Daoy (cell line): ENCODE results near the gene DHX58. TPM values are rescaled to one million over a fixed set of nuclear protein-coding genes. Genes with fewer than 3 reads are reported as not detected.
"Not testable (repeated sequence)": the region's sequence is repeated elsewhere in the genome, so short reads cannot be mapped to it uniquely, and the experiment has no call there.

ENCODE experiments used
- DNase-seq: peaks from one replicate; pipeline ENCODE4 v3.0.0-alpha.2; 2015; ENCODE audit warnings: low read depth
- total RNA-seq: library from RNA; depleted of rRNA; stranded (reverse); fragments of >200 nt; shearing (Covaris generic); gene quantifications from 2 replicates; pipeline ENCODE4 v1.2.3, GENCODE V29; 2014; rRNA removed

The DHX58 gene
- total RNA-seq: 1.3 and 3.1 TPM in 2 replicates

- peak; percentile 82 for DNase-seq
Measured at GRCh38 chr17:42112552-42113176, at the start of gene DHX58. Gene DHX58, minus strand, starts transcription at chr17:42112714. Its CDS starts 822 bp downstream, at chr17:42111892.

GRCh38 chr17:42160531-42160910 lies 48.0 kb upstream of the DHX58 start:
- DNase-seq: no peak

GRCh38 chr17:42159796-42160530 lies 47.4 kb upstream of the DHX58 start:
- no peak for DNase-seq

- no peak for DNase-seq
Measured at GRCh38 chr17:42155614-42156045, 43.1 kb upstream of the DHX58 start.

GRCh38 chr17:42153919-42154742 lies 41.6 kb upstream of the DHX58 start:
- DNase-seq: no peak

GRCh38 chr17:42146911-42147607 lies 34.5 kb upstream of the DHX58 start:
- no peak for DNase-seq

GRCh38 chr17:42143138-42143537 lies 30.6 kb upstream of the DHX58 start:
- not testable (repeated sequence) for DNase-seq

GRCh38 chr17:42142371-42142896 lies 29.9 kb upstream of the DHX58 start:
- peak; percentile 27 for DNase-seq

- no peak for DNase-seq
Measured at GRCh38 chr17:42141382-42141781, 28.9 kb upstream of the DHX58 start.

- not testable (repeated sequence) for DNase-seq
Measured at GRCh38 chr17:42140690-42141089, 28.2 kb upstream of the DHX58 start.

- no peak for DNase-seq
Measured at GRCh38 chr17:42138749-42139492, 26.4 kb upstream of the DHX58 start.

GRCh38 chr17:42136654-42137051 lies 24.1 kb upstream of the DHX58 start:
- no peak for DNase-seq

GRCh38 chr17:42135664-42136653 lies 23.4 kb upstream of the DHX58 start:
- DNase-seq: peak; percentile 77

GRCh38 chr17:42135151-42135550 lies 22.6 kb upstream of the DHX58 start:
- DNase-seq: no peak

GRCh38 chr17:42133461-42134041 lies 21.0 kb upstream of the DHX58 start:
- DNase-seq: peak; percentile 25

GRCh38 chr17:42132941-42133340 lies 20.4 kb upstream of the DHX58 start:
- peak; percentile 86 for DNase-seq

GRCh38 chr17:42131981-42132432 lies 19.5 kb upstream of the DHX58 start:
- no peak for DNase-seq

GRCh38 chr17:42131232-42131631 lies 18.7 kb upstream of the DHX58 start:
- DNase-seq: no peak

- no peak for DNase-seq
Measured at GRCh38 chr17:42130310-42130936, 17.9 kb upstream of the DHX58 start.
